AG04449 (cell line): ENCODE results near the gene OR5J2.
"Not testable (repeated sequence)": the region's sequence is repeated elsewhere in the genome, so short reads cannot be mapped to it uniquely, and the experiment has no call there.

Experiments
- CTCF ChIA-PET: fragments of 350-600 bp; formaldehyde crosslinking; extraction: SDS; loops from one replicate; lab custom pipeline; 2021; ENCODE audit warnings: antibody characterized with exemption; lab: Yijun Ruan, JAX
- POLR2A ChIA-PET: fragments of 400-600, 350-600 bp; formaldehyde crosslinking; extraction: SDS; loops from one replicate; lab custom pipeline; 2020; ENCODE audit warnings: antibody characterized with exemption, inconsistent platforms; lab: Yijun Ruan, JAX
- DNase-seq: peaks from one replicate; pipeline ENCODE4 v3.0.0-alpha.2; 2010; ENCODE audit warnings: low read depth, low spot score
- H3K4me3 ChIP-seq: 2 replicates; pipeline ENCODE4 v1.5.1; 2011; ENCODE audit warnings: low read depth, mild to moderate bottlenecking, control low read depth, low read length
- CTCF ChIP-seq: IDR thresholded peaks from one replicate; pipeline ENCODE4 v1.5.1; 2011; ENCODE audit warnings: mild to moderate bottlenecking, moderate library complexity, low read length, control low read depth, inconsistent platforms; ENCODE audit not compliant: insufficient read depth; ENCODE audit errors: missing control alignments

OR5J2 gene

GRCh38 chr11:56176318-56176717 is at the start of gene OR5J2:
TSS of gene OR5J2 (plus strand) at chr11:56176618. CDS start at chr11:56176618, 0 bp downstream.
- CTCF ChIA-PET: no interaction called here
- DNase-seq: no peak
- POLR2A ChIA-PET: no interaction called here
- H3K4me3 ChIP-seq: no peak within 1 kb of the TSS
- TF ChIP-seq CTCF: no peak

- H3K4me3 ChIP-seq: no peak within 1 kb of the TSS
- DNase-seq: no peak
- ChIA-PET CTCF (no interaction called here), POLR2A (no interaction called here)
- TF ChIP-seq CTCF: no peak
Measured at GRCh38 chr11:56140151-56140661, 36.2 kb upstream of the OR5J2 start, which contains the start of gene OR8J3. TSS of gene OR8J3 (minus strand) at chr11:56140201. CDS start at chr11:56137718, 2,483 bp downstream.

GRCh38 chr11:56143681-56144080 is 32.7 kb upstream of the OR5J2 start:
- CTCF ChIA-PET, DNase-seq, POLR2A ChIA-PET, H3K4me3 ChIP-seq: not testable (repeated sequence)

- ChIA-PET POLR2A (no interaction called here), CTCF (no interaction called here)
- H3K4me3 ChIP-seq: no peak overlapping the region
- no peak for TF ChIP-seq CTCF
- DNase-seq: no peak
Measured at GRCh38 chr11:56151376-56151775, 25.0 kb upstream of the OR5J2 start.

GRCh38 chr11:56152333-56152732 is 24.1 kb upstream of the OR5J2 start:
- TF ChIP-seq CTCF: no peak
- POLR2A ChIA-PET: no interaction called here
- no peak for DNase-seq

GRCh38 chr11:56160217-56160616 is 16.2 kb upstream of the OR5J2 start, which contains the start of gene OR8K5:
TSS of gene OR8K5 (minus strand) at chr11:56160317. CDS start at chr11:56160317, 0 bp downstream.
- CTCF ChIA-PET: no interaction called here
- no peak for TF ChIP-seq CTCF
- no peak for DNase-seq
- H3K4me3 ChIP-seq: no peak within 1 kb of the TSS
- POLR2A ChIA-PET: no interaction called here

More at GRCh38 chr11:56152333-56152732, 24.1 kb upstream of the OR5J2 start:
- CTCF ChIA-PET: no interaction called here
- no peak overlapping the region for H3K4me3 ChIP-seq

GRCh38 chr11:56163804-56164203 is 12.6 kb upstream of the OR5J2 start:
- DNase-seq: no peak
- CTCF ChIA-PET: no interaction called here
- no peak for TF ChIP-seq CTCF
- H3K4me3 ChIP-seq: no peak overlapping the region
- POLR2A ChIA-PET: no interaction called here
